ENCODE data around the gene PCNA. TPM values are rescaled to one million over a fixed set of nuclear protein-coding genes. Genes with fewer than 3 reads are reported as not detected.
"Not testable (repeated sequence)": the region's sequence is repeated elsewhere in the genome, so short reads cannot be mapped to it uniquely, and the experiment has no call there.

PCNA gene
- total RNA-seq, 1 donor from 2014 or later: 35.5 TPM

DNA sequence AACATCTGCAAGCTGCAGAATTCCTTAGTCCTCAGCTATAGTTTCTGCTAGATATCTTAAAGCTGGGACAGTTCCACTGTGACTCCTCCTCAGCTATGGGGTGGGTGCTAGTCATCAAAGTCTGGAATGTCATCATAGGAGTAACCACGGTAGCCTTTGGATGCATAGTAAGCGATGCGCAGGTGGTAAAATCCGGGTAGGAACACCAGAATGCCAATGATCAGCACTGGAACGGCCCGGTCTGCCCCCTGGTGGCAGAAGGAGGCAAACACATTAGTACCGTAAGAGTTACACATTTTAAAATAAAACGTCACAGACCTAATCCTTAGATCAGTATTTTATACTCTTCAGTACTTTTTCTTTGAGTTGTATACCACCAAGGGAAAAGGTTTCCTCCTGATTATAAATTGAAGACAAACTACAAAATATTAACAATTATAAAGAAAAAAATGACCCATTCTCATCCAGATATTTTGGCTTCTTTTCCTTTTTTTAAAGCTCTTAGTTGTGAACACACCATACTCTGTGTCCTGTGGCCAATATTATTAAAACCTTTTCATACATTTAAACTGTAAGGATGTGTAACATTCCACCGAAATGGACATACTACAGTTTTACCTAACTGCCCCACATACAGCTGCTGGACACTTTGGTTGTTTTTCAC is 18.9 kb downstream of the PCNA start:
- Histone ChIP-seq H3K36me3 (ENCODE audit: control insufficient read depth in 3 of 3, insufficient read depth in 3 of 3, low read length in 3 of 3) (peaks cover 31 to 71% (median 46%) of the 10 kb centered on the region in 3 donors), H3K27me3 (ENCODE audit: control insufficient read depth in 3 of 3, insufficient read depth in 3 of 3, low read length in 3 of 3) (no peaks in the 10 kb centered on the region), H3K9ac (ENCODE audit: low read depth in 1 of 3, low read length in 3 of 3) (no peak overlapping the region), H3K9me3 (ENCODE audit: control insufficient read depth in 3 of 3, low read length in 3 of 3) (no peaks in the 10 kb centered on the region), H3K4me3 (ENCODE audit: low read length in 3 of 3) (no peak overlapping the region), H3K27ac (ENCODE audit: low read depth, low read length) (no peak overlapping the region), H3K4me1 (ENCODE audit: control insufficient read depth in 3 of 3, insufficient read depth in 3 of 3, low read length in 3 of 3) (no peaks in the 10 kb centered on the region)

- H3K27me3 ChIP-seq (ENCODE audit: control insufficient read depth in 3 of 3, insufficient read depth in 3 of 3, low read length in 3 of 3); H3K27ac ChIP-seq (ENCODE audit: low read depth, low read length); H3K4me3 ChIP-seq (ENCODE audit: low read length in 3 of 3); H3K9ac ChIP-seq (ENCODE audit: low read depth in 1 of 3, low read length in 3 of 3); H3K4me1 ChIP-seq (ENCODE audit: control insufficient read depth in 3 of 3, insufficient read depth in 3 of 3, low read length in 3 of 3); H3K9me3 ChIP-seq (ENCODE audit: control insufficient read depth in 3 of 3, low read length in 3 of 3): not testable (repeated sequence)
- peaks cover 26 to 73% (median 41%) of the 10 kb centered on the region in 3 donors for H3K36me3 ChIP-seq (ENCODE audit: control insufficient read depth in 3 of 3, insufficient read depth in 3 of 3, low read length in 3 of 3)
Observed at GRCh38 chr20:5099909-5100308, 19.8 kb downstream of the PCNA start.

- not testable (repeated sequence) for H3K4me1 ChIP-seq (ENCODE audit: control insufficient read depth in 3 of 3, insufficient read depth in 3 of 3, low read length in 3 of 3); H3K27ac ChIP-seq (ENCODE audit: low read depth, low read length); H3K9me3 ChIP-seq (ENCODE audit: control insufficient read depth in 3 of 3, low read length in 3 of 3); H3K9ac ChIP-seq (ENCODE audit: low read depth in 1 of 3, low read length in 3 of 3); H3K4me3 ChIP-seq (ENCODE audit: low read length in 3 of 3); H3K27me3 ChIP-seq (ENCODE audit: control insufficient read depth in 3 of 3, insufficient read depth in 3 of 3, low read length in 3 of 3)
- H3K36me3 ChIP-seq (ENCODE audit: control insufficient read depth in 3 of 3, insufficient read depth in 3 of 3, low read length in 3 of 3): peaks cover 21 to 64% (median 35%) of the 10 kb centered on the region in 3 donors
Observed at GRCh38 chr20:5099009-5099408, 20.7 kb downstream of the PCNA start.

GRCh38 chr20:5096463-5096862 is 23.3 kb downstream of the PCNA start:
- peaks cover 6 to 45% (median 20%) of the 10 kb centered on the region in 3 donors for H3K36me3 ChIP-seq (ENCODE audit: control insufficient read depth in 3 of 3, insufficient read depth in 3 of 3, low read length in 3 of 3)
- H3K9me3 ChIP-seq (ENCODE audit: control insufficient read depth in 3 of 3, low read length in 3 of 3): no peaks in the 10 kb centered on the region
- no peak overlapping the region for H3K4me3 ChIP-seq (ENCODE audit: low read length in 3 of 3)
- H3K27ac ChIP-seq (ENCODE audit: low read depth, low read length): no peak overlapping the region
- no peaks in the 10 kb centered on the region for H3K27me3 ChIP-seq (ENCODE audit: control insufficient read depth in 3 of 3, insufficient read depth in 3 of 3, low read length in 3 of 3)
- H3K4me1 ChIP-seq (ENCODE audit: control insufficient read depth in 3 of 3, insufficient read depth in 3 of 3, low read length in 3 of 3): no peaks in the 10 kb centered on the region
- H3K9ac ChIP-seq (ENCODE audit: low read depth in 1 of 3, low read length in 3 of 3): no peak overlapping the region

GRCh38 chr20:5095931-5096330 is 23.8 kb downstream of the PCNA start:
- H3K9ac ChIP-seq (ENCODE audit: low read depth in 1 of 3, low read length in 3 of 3): no peak overlapping the region
- no peaks in the 10 kb centered on the region for H3K4me1 ChIP-seq (ENCODE audit: control insufficient read depth in 3 of 3, insufficient read depth in 3 of 3, low read length in 3 of 3)
- H3K27ac ChIP-seq (ENCODE audit: low read depth, low read length): no peak overlapping the region
- no peaks in the 10 kb centered on the region for H3K27me3 ChIP-seq (ENCODE audit: control insufficient read depth in 3 of 3, insufficient read depth in 3 of 3, low read length in 3 of 3)
- peaks cover 6 to 39% (median 18%) of the 10 kb centered on the region in 3 donors for H3K36me3 ChIP-seq (ENCODE audit: control insufficient read depth in 3 of 3, insufficient read depth in 3 of 3, low read length in 3 of 3)
- H3K4me3 ChIP-seq (ENCODE audit: low read length in 3 of 3): no peak overlapping the region
- no peaks in the 10 kb centered on the region for H3K9me3 ChIP-seq (ENCODE audit: control insufficient read depth in 3 of 3, low read length in 3 of 3)

DNA sequence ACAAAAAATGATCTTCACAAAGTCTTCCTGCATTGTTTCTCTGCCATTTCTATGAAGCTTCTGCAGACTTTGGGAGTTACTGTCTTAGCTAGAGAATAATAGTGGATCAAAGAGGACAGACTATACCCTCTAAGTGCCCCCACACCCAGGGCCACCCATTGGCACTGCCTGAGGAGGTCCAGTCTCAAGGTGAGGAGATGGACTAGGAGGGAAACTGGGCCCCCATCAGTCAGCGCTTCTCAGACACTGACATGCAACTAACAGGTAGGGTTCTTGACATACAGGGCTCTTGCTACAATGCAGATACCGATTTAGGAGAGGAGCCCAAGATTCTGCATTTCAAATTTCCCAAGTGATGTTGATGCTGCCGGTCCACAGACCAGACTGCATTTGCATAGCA is 24.3 kb downstream of the PCNA start:
- Histone ChIP-seq H3K27ac (ENCODE audit: low read depth, low read length) (no peak overlapping the region), H3K4me1 (ENCODE audit: control insufficient read depth in 3 of 3, insufficient read depth in 3 of 3, low read length in 3 of 3) (no peaks in the 10 kb centered on the region), H3K36me3 (ENCODE audit: control insufficient read depth in 3 of 3, insufficient read depth in 3 of 3, low read length in 3 of 3) (peaks cover 6 to 39% (median 18%) of the 10 kb centered on the region in 3 donors), H3K9me3 (ENCODE audit: control insufficient read depth in 3 of 3, low read length in 3 of 3) (no peaks in the 10 kb centered on the region), H3K9ac (ENCODE audit: low read depth in 1 of 3, low read length in 3 of 3) (no peak overlapping the region), H3K4me3 (ENCODE audit: low read length in 3 of 3) (no peak overlapping the region), H3K27me3 (ENCODE audit: control insufficient read depth in 3 of 3, insufficient read depth in 3 of 3, low read length in 3 of 3) (no peaks in the 10 kb centered on the region)

- no peaks in the 10 kb centered on the region for H3K27me3 ChIP-seq (ENCODE audit: control insufficient read depth in 3 of 3, insufficient read depth in 3 of 3, low read length in 3 of 3)
- H3K9ac ChIP-seq (ENCODE audit: low read depth in 1 of 3, low read length in 3 of 3): no peak overlapping the region
- H3K9me3 ChIP-seq (ENCODE audit: control insufficient read depth in 3 of 3, low read length in 3 of 3): no peaks in the 10 kb centered on the region
- no peaks in the 10 kb centered on the region for H3K4me1 ChIP-seq (ENCODE audit: control insufficient read depth in 3 of 3, insufficient read depth in 3 of 3, low read length in 3 of 3)
- H3K4me3 ChIP-seq (ENCODE audit: low read length in 3 of 3): no peak overlapping the region
- H3K36me3 ChIP-seq (ENCODE audit: control insufficient read depth in 3 of 3, insufficient read depth in 3 of 3, low read length in 3 of 3): peaks cover 6 to 23% (median 11%) of the 10 kb centered on the region in 3 donors
- H3K27ac ChIP-seq (ENCODE audit: low read depth, low read length): no peak overlapping the region
Observed at GRCh38 chr20:5092765-5093339, 26.9 kb downstream of the PCNA start.

DNA sequence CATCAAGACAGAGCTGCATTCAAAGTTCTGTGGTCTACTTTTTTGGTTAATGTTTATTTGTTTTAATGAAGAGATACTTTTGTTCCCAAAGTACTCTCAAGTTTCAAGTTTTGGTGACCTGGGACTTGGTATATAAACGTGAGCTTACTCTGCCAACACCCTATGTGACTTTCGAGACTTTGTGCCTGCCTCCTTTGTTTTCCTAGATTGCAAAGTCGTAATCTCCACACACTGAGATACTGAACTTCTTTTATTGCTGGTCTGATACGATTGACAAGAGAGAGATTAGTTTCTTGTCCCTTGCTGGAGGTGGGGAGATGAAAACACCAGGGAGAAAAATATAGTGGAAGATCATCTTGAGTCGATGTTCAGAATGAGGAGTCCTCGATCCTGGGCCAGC is 27.9 kb downstream of the PCNA start:
- Histone ChIP-seq H3K4me1 (ENCODE audit: control insufficient read depth in 3 of 3, insufficient read depth in 3 of 3, low read length in 3 of 3) (no peaks in the 10 kb centered on the region), H3K9me3 (ENCODE audit: control insufficient read depth in 3 of 3, low read length in 3 of 3) (no peaks in the 10 kb centered on the region), H3K27ac (ENCODE audit: low read depth, low read length) (no peak overlapping the region), H3K4me3 (ENCODE audit: low read length in 3 of 3) (no peak overlapping the region), H3K36me3 (ENCODE audit: control insufficient read depth in 3 of 3, insufficient read depth in 3 of 3, low read length in 3 of 3) (peaks cover 6 to 14% (median 11%) of the 10 kb centered on the region in 3 donors), H3K27me3 (ENCODE audit: control insufficient read depth in 3 of 3, insufficient read depth in 3 of 3, low read length in 3 of 3) (no peaks in the 10 kb centered on the region), H3K9ac (ENCODE audit: low read depth in 1 of 3, low read length in 3 of 3) (no peak overlapping the region)

DNA sequence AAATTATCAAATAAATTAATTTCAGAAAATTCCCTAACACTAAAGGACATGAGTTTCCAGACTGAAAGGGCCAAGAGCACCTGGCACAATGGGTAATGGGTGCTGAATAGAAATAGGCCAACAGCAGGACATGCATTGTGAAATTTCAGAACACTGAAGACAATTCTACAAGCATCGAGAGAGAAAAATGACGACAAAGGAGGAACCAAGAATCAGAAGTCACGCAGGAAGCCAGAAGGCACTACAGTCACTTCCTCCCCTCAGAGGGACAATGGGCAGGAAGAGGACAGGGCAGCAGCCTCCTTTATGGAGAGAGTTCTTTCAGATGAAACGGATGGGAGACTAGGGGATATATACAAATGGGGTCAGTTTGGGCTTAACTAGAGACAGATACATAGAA is 29.6 kb downstream of the PCNA start:
- Histone ChIP-seq H3K9me3 (ENCODE audit: control insufficient read depth in 3 of 3, low read length in 3 of 3) (no peaks in the 10 kb centered on the region), H3K4me3 (ENCODE audit: low read length in 3 of 3) (no peak overlapping the region), H3K9ac (ENCODE audit: low read depth in 1 of 3, low read length in 3 of 3) (no peak overlapping the region), H3K27me3 (ENCODE audit: control insufficient read depth in 3 of 3, insufficient read depth in 3 of 3, low read length in 3 of 3) (no peaks in the 10 kb centered on the region), H3K4me1 (ENCODE audit: control insufficient read depth in 3 of 3, insufficient read depth in 3 of 3, low read length in 3 of 3) (no peaks in the 10 kb centered on the region), H3K27ac (ENCODE audit: low read depth, low read length) (peak overlapping the region; percentile 49), H3K36me3 (ENCODE audit: control insufficient read depth in 3 of 3, insufficient read depth in 3 of 3, low read length in 3 of 3) (no peaks in the 10 kb centered on the region)

- Histone ChIP-seq H3K36me3 (ENCODE audit: control insufficient read depth in 3 of 3, insufficient read depth in 3 of 3, low read length in 3 of 3) (no peaks in the 10 kb centered on the region), H3K4me3 (ENCODE audit: low read length in 3 of 3) (no peak overlapping the region), H3K9me3 (ENCODE audit: control insufficient read depth in 3 of 3, low read length in 3 of 3) (no peaks in the 10 kb centered on the region), H3K27ac (ENCODE audit: low read depth, low read length) (no peak overlapping the region), H3K9ac (ENCODE audit: low read depth in 1 of 3, low read length in 3 of 3) (no peak overlapping the region), H3K27me3 (ENCODE audit: control insufficient read depth in 3 of 3, insufficient read depth in 3 of 3, low read length in 3 of 3) (no peaks in the 10 kb centered on the region), H3K4me1 (ENCODE audit: control insufficient read depth in 3 of 3, insufficient read depth in 3 of 3, low read length in 3 of 3) (no peaks in the 10 kb centered on the region)
Observed at GRCh38 chr20:5088688-5089087, 31.1 kb downstream of the PCNA start.

Measured in skeletal muscle tissue (tissue), 4 donors.